Activated naive CD4-positive, alpha-beta T cell treated with anti-CD3 and anti-CD28 coated beads, Interleukin-2, amount 10 ng/mL, durations not matched to agents 7 days and 5 days (primary cell): ENCODE data around the gene TRIM50.
"Not testable (repeated sequence)": the region's sequence is repeated elsewhere in the genome, so short reads cannot be mapped to it uniquely, and the experiment has no call there.

Source experiments
- CTCF ChIA-PET: fragments of 350-600 bp; sonication (Branson Sonifier 250); formaldehyde crosslinking; loops from one replicate; lab custom pipeline; 2021; ENCODE audit warnings: antibody characterized with exemption; lab: Charles Lee
- DNase-seq: peaks from one replicate; pipeline ENCODE4 v3.0.0-alpha.2; 2020
- H3K27ac Mint-ChIP-seq: one replicate; pipeline ENCODE4 v1.8.0; 2021; ENCODE audit warnings: mild to moderate bottlenecking, moderate library complexity, mixed read lengths
- H3K27me3 Mint-ChIP-seq: one replicate; pipeline ENCODE4 v1.8.0; 2021; ENCODE audit warnings: mild to moderate bottlenecking, mixed read lengths
- H3K36me3 Mint-ChIP-seq: one replicate; pipeline ENCODE4 v1.8.0; 2021; ENCODE audit warnings: mixed read lengths
- H3K4me1 Mint-ChIP-seq: one replicate; pipeline ENCODE4 v1.8.0; 2021; ENCODE audit warnings: mixed read lengths
- H3K4me3 Mint-ChIP-seq: one replicate; pipeline ENCODE4 v1.8.0; 2021; ENCODE audit warnings: mild to moderate bottlenecking, moderate library complexity, mixed read lengths
- H3K9me3 Mint-ChIP-seq: one replicate; pipeline ENCODE4 v1.8.0; 2021; ENCODE audit warnings: mixed read lengths

Gene TRIM50

DNA sequence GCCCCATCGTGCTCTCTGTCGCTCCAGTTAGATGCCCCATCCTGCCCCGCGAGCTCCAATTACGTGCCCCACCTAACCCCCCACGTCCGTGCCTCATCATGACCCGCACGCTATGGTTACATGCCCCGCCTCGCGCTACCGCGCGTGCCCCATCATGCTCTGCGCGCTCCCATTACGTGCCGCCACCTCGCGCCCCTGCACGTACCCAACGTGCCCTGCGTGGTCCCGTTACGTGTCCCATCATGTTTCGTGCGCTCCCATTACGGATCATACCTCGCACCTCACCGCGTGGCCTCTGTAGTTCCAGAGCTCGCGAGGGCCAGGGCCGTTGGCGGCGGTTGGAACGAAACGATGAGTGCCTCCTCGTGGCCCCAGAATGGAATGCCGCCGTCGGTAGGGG is at the start of gene TRIM50, which contains the start of gene FKBP6:
Gene TRIM50 (minus strand): TSS at position 161 of the 400 bp plus-strand sequence. CDS start 3,295 bp downstream, outside the sequence.
Gene FKBP6 (plus strand): TSS at position 240 of the 400 bp plus-strand sequence. CDS start 268 bp downstream, outside the sequence.
- H3K4me3 Mint-ChIP-seq, DNase-seq, H3K36me3 Mint-ChIP-seq, H3K9me3 Mint-ChIP-seq, H3K27ac Mint-ChIP-seq, CTCF ChIA-PET: not testable (repeated sequence)
- Mint-ChIP-seq H3K27me3 (peaks cover 12% of the 10 kb centered on the region), H3K4me1 (peaks cover 18% of the 10 kb centered on the region)

DNA sequence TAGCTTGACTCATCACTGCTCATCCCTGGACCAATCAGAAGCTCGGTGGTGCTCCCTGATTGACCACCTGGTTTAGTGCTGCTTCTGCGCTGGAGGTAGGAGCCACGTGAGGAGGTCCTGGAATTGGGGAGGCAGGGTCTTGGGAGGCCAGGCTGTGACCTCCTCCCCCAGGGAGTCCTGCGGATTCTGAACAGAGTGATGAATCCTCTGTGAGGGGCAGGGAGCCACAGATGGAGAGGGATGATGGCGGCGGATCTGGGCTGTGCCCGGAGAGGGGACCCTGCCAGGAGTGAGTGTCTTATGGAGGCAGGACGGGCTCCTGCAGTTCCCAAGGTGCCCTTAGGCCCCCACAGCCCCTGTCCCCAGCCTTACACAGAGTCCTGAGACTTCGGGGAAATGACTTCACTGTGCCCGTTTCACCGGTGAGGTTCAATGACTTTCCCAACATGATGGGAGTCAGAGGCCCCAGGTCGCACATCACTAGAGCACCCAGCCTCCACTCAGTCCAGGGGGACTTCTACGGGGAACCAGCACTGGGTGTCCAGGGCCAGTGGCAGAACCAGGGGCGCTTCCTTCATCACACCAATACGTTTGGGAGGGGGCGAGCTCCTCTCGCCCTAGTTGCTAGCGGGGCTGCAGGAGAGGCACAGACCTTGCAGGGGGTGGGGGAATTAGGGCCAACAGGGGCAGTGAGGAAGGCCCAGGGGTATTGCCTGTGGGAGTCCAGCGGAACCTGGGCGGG is 49.0 kb upstream of the TRIM50 start:
- Mint-ChIP-seq H3K4me1 (no peaks in the 10 kb centered on the region), H3K9me3 (no peaks in the 10 kb centered on the region), H3K27ac (no peak overlapping the region), H3K4me3 (no peak overlapping the region), H3K27me3 (peaks cover 63% of the 10 kb centered on the region), H3K36me3 (no peaks in the 10 kb centered on the region)
- CTCF ChIA-PET = no interaction called here
- no peak for DNase-seq

GRCh38 chr7:73376262-73376661 is 48.4 kb upstream of the TRIM50 start:
- CTCF ChIA-PET, H3K9me3 Mint-ChIP-seq, H3K27ac Mint-ChIP-seq, H3K4me3 Mint-ChIP-seq, DNase-seq, H3K36me3 Mint-ChIP-seq, H3K4me1 Mint-ChIP-seq: not testable (repeated sequence)
- peaks cover 58% of the 10 kb centered on the region for H3K27me3 Mint-ChIP-seq

- Mint-ChIP-seq H3K4me3 (no peak overlapping the region), H3K9me3 (no peaks in the 10 kb centered on the region), H3K27me3 (peaks cover 42% of the 10 kb centered on the region), H3K36me3 (no peaks in the 10 kb centered on the region), H3K4me1 (no peaks in the 10 kb centered on the region), H3K27ac (no peak overlapping the region)
- CTCF ChIA-PET = no interaction called here
- DNase-seq = no peak
These were observed 45.9 kb upstream of the TRIM50 start for GRCh38 chr7:73373741-73374140.

DNA sequence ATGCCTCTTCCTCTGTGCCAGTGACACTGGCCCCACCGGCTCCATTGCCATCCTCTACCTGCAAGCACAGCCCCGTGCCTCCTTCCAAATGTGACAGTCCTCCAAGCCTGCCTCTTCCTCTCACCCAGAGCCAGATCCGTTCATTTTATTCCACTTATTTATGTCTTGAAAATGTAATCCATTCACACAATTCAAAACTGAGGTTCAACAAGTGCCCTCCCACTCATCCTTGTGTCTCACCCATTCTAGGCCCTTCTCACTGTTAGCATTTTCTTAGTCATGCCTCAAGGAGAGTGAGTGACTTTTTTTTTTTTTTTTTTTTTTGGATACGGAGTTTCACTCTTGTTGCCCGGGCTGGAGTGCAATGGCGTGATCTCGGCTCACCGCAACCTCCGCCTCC is 41.7 kb upstream of the TRIM50 start:
- H3K27me3 Mint-ChIP-seq = peaks cover 12% of the 10 kb centered on the region
- H3K36me3 Mint-ChIP-seq = no peaks in the 10 kb centered on the region
- no peak for DNase-seq
- H3K27ac Mint-ChIP-seq = no peak overlapping the region
- no peaks in the 10 kb centered on the region for H3K9me3 Mint-ChIP-seq
- no peaks in the 10 kb centered on the region for H3K4me1 Mint-ChIP-seq
- CTCF ChIA-PET = no interaction called here
- no peak overlapping the region for H3K4me3 Mint-ChIP-seq

- Mint-ChIP-seq H3K36me3 (no peaks in the 10 kb centered on the region), H3K9me3 (no peaks in the 10 kb centered on the region), H3K4me3 (no peak overlapping the region), H3K27me3 (peaks cover 11% of the 10 kb centered on the region), H3K27ac (no peak overlapping the region), H3K4me1 (no peaks in the 10 kb centered on the region)
- CTCF ChIA-PET = no interaction called here
- DNase-seq = no peak
These were observed 41.1 kb upstream of the TRIM50 start for GRCh38 chr7:73369009-73369408.

DNA sequence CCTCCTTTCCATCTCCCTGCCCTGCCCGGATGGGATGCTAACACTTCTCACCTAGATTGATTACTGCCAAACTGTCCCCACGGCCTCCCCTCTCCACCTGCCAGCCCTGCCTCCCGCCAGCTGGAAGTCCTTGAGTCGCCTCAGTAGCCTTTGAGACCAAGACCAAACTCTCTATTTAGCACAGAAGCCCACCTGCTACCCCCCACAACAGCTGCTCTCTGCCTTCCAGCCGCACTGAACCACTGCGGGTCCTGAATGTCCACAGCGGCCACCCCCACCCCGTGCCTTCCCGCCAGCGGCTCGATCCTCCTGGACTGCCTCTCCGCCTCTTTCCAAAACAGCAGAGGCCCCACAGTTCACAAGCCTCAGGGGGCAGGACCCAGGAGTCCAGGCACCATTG is 39.1 kb upstream of the TRIM50 start:
- Mint-ChIP-seq H3K4me1 (no peaks in the 10 kb centered on the region), H3K27ac (no peak overlapping the region)

DNA sequence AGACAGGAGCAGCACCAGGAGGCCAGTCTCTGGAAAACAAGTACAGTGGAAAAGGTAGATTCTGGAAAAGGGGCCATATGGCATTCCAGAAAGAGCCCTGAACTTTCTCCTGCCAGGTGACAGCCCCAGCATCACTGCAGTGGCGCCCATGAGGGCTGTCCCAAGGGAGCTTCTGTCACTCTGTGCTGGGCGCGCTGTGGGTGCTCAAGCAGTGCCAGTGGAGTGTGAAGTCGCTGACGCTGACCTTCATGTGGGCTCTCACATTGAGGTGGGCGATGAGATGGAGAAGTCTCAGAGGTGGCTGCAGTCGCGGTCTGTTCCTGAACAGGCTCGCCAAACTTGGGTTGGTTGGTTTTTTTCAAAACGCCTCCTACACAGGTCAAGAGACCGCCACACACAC is 38.2 kb upstream of the TRIM50 start:
- no peak overlapping the region for H3K4me3 Mint-ChIP-seq
- no peak overlapping the region for H3K27ac Mint-ChIP-seq
- no peaks in the 10 kb centered on the region for H3K4me1 Mint-ChIP-seq
- peaks cover 7% of the 10 kb centered on the region for H3K27me3 Mint-ChIP-seq
- CTCF ChIA-PET = no interaction called here
- DNase-seq = no peak
- no peaks in the 10 kb centered on the region for H3K9me3 Mint-ChIP-seq
- no peaks in the 10 kb centered on the region for H3K36me3 Mint-ChIP-seq

More for the DNA sequence above, 39.1 kb upstream of the TRIM50 start:
- DNase-seq = no peak
- Mint-ChIP-seq H3K9me3 (no peaks in the 10 kb centered on the region), H3K36me3 (no peaks in the 10 kb centered on the region), H3K27me3 (peaks cover 7% of the 10 kb centered on the region), H3K4me3 (no peak overlapping the region)
- CTCF ChIA-PET = no interaction called here

GRCh38 chr7:73364006-73364728 is 36.3 kb upstream of the TRIM50 start:
- Mint-ChIP-seq H3K27ac (no peak overlapping the region), H3K36me3 (no peaks in the 10 kb centered on the region), H3K9me3 (no peaks in the 10 kb centered on the region), H3K4me1 (no peaks in the 10 kb centered on the region), H3K4me3 (no peak overlapping the region), H3K27me3 (peaks cover 15% of the 10 kb centered on the region)
- no peak for DNase-seq
- CTCF ChIA-PET = no interaction called here

- no peak overlapping the region for H3K27ac Mint-ChIP-seq
- no peaks in the 10 kb centered on the region for H3K36me3 Mint-ChIP-seq
- peaks cover 1% of the 10 kb centered on the region for H3K4me1 Mint-ChIP-seq
- no peak overlapping the region for H3K4me3 Mint-ChIP-seq
- peaks cover 22% of the 10 kb centered on the region for H3K27me3 Mint-ChIP-seq
- DNase-seq = no peak
- H3K9me3 Mint-ChIP-seq = no peaks in the 10 kb centered on the region
- CTCF ChIA-PET = no interaction called here
These were observed 35.5 kb upstream of the TRIM50 start for GRCh38 chr7:73363225-73364005.

DNA sequence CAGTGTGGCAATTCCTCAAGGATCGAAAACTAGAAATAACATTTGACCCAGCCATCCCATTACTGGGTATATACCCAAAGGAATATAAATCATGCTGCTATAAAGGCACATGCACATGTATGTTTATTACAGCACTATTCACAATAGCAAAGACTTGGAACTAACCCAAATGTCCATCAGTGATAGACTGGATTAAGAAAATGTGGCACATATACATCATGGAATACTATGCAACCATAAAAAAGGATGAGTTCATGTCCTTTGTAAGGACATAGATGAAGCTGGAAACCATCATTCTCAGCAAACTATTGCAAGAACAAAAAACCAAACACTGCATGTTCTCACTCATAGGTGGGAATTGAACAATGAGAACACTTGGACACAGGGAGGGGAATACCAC is 32.7 kb upstream of the TRIM50 start:
- DNase-seq, H3K4me3 Mint-ChIP-seq, H3K4me1 Mint-ChIP-seq, H3K27ac Mint-ChIP-seq, CTCF ChIA-PET, H3K9me3 Mint-ChIP-seq, H3K36me3 Mint-ChIP-seq: not testable (repeated sequence)
- H3K27me3 Mint-ChIP-seq = peaks cover 28% of the 10 kb centered on the region

GRCh38 chr7:73359746-73360375 is 32.0 kb upstream of the TRIM50 start:
- Mint-ChIP-seq H3K36me3 (no peaks in the 10 kb centered on the region), H3K4me3 (no peak overlapping the region), H3K4me1 (peaks cover 6% of the 10 kb centered on the region), H3K27ac (no peak overlapping the region), H3K9me3 (no peaks in the 10 kb centered on the region), H3K27me3 (peaks cover 28% of the 10 kb centered on the region)
- CTCF ChIA-PET = no interaction called here
- no peak for DNase-seq

DNA sequence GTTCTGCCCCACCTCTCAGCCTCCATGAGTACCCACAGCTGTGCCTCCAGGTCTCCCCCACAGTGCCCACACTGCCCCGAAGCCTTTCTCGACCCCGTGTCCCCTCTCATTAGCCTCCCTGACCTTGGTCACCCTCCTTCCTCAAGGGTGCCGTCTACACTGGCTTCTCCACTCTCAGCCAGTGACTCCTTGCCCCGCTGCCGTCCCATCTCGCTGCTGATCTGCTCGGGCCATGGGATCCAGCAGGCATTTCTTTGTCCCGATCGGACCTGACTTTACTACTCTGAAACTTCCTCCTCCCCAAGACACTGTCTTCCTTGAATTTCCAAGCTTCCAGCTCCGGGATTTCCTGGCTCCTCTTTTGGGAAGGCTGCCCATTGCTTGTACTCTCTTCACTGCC is 31.4 kb upstream of the TRIM50 start:
- no peak overlapping the region for H3K4me3 Mint-ChIP-seq
- no peaks in the 10 kb centered on the region for H3K9me3 Mint-ChIP-seq
- H3K4me1 Mint-ChIP-seq = peaks cover 6% of the 10 kb centered on the region
- H3K36me3 Mint-ChIP-seq = no peaks in the 10 kb centered on the region
- peak overlapping the region; percentile 49 for H3K27ac Mint-ChIP-seq
- DNase-seq = no peak
- peaks cover 28% of the 10 kb centered on the region for H3K27me3 Mint-ChIP-seq
- CTCF ChIA-PET = no interaction called here
